GM12878 (cell line): ENCODE data around the gene IL36A. TPM values are rescaled to one million over a fixed set of nuclear protein-coding genes. Genes with fewer than 3 reads are reported as not detected.

Source experiments
- ATAC-seq: fragments of 200-7000 bp; cut with Tn5 transposase; 3 replicates; pipeline ENCODE4 v1.9.1; 2020; ENCODE audit warnings: mild to moderate bottlenecking, moderate library complexity
- BruUV-seq: library from RNA; stranded (reverse); fragments of 400-500 nt; replicated peaks from 2 replicates; lab custom pipeline; 2021; lab: Mats Ljungman, UMichigan
- CTCF ChIA-PET: fragments of 300-600 bp; sonication (Branson Sonifier 250); formaldehyde crosslinking; extraction: SDS; loops from one replicate; lab custom pipeline; 2021; ENCODE audit warnings: inconsistent platforms; lab: Yijun Ruan, JAX
- POLR2A ChIA-PET: fragments of 350-600 bp; formaldehyde crosslinking; extraction: SDS; loops from one replicate; lab custom pipeline; 2021; ENCODE audit warnings: inconsistent platforms; lab: Charles Lee
- RAD21 ChIA-PET: fragments of 300-600 bp; sonication (Branson Sonifier 250); formaldehyde crosslinking; loops from one replicate; lab custom pipeline; 2023; ENCODE audit warnings: antibody characterized with exemption; ENCODE audit not compliant: unreplicated experiment; lab: Charles Lee
- SMC1A ChIA-PET: fragments of 300-600 bp; sonication (Branson Sonifier 250); formaldehyde crosslinking; loops from one replicate; lab custom pipeline; 2023; ENCODE audit not compliant: unreplicated experiment, uncharacterized antibody; lab: Charles Lee
- DNase-seq: peaks from one replicate; pipeline ENCODE4 v3.0.0-alpha.2; 2011; ENCODE audit warnings: low read depth, low spot score
- FAIRE-seq: peaks from 3 replicates; lab custom pipeline; 2011; peaks lifted over from hg19 to GRCh38; lab: Jason Lieb, UNC
- H2AFZ ChIP-seq: 2 replicates; pipeline ENCODE4 v1.6.0; 2011; ENCODE audit warnings: low read depth, low read length, control low read depth; ENCODE audit not compliant: control insufficient read depth
- H3K27ac ChIP-seq: 2 replicates; pipeline ENCODE4 v1.5.1; 2011; ENCODE audit warnings: control low read depth; ENCODE audit not compliant: control insufficient read depth, insufficient read depth
- H3K27me3 ChIP-seq, 2 experiments: replicated peaks in 1 of 2; 2 replicates each; pipeline versions ENCODE4 v1.6.0 to v1.6.1; 2011; ENCODE audit warnings: low read length in 1 of 2; ENCODE audit not compliant: control insufficient read depth in 2 of 2, insufficient read depth in 2 of 2
- H3K36me3 ChIP-seq, 2 experiments: 2 replicates each; pipeline ENCODE4 v1.5.1; 2011; ENCODE audit warnings: low read length in 1 of 2; ENCODE audit not compliant: control insufficient read depth in 2 of 2, insufficient read depth in 2 of 2
- H3K4me1 ChIP-seq: 2 replicates; pipeline ENCODE4 v1.6.1; 2011; ENCODE audit warnings: mild to moderate bottlenecking, low read length, moderate library complexity, mixed read lengths; ENCODE audit not compliant: control insufficient read depth, insufficient read depth
- H3K4me2 ChIP-seq: 2 replicates; pipeline ENCODE4 v1.6.0; 2011; ENCODE audit warnings: control low read depth; ENCODE audit not compliant: control insufficient read depth, insufficient read depth
- H3K4me3 ChIP-seq: fragments of 200-600 bp; sonication (generic); 2 replicates; pipeline ENCODE4 v1.5.1; 2016
- H3K79me2 ChIP-seq: 2 replicates; pipeline ENCODE4 v1.6.0; 2011; ENCODE audit warnings: low read length; ENCODE audit not compliant: control insufficient read depth, insufficient read depth
- H3K9ac ChIP-seq: 2 replicates; pipeline ENCODE4 v1.8.0; 2011; ENCODE audit warnings: low read length, control low read depth, mixed read lengths; ENCODE audit not compliant: control insufficient read depth, insufficient read depth
- H3K9me3 ChIP-seq: replicated peaks from 3 replicates; pipeline ENCODE4 v1.5.1; 2011; ENCODE audit warnings: mild to moderate bottlenecking, low read length; ENCODE audit not compliant: control insufficient read depth, insufficient read depth
- H4K20me1 ChIP-seq: 2 replicates; pipeline ENCODE4 v1.6.0; 2011; ENCODE audit not compliant: control insufficient read depth, insufficient read depth
- CHD1 ChIP-seq: IDR thresholded peaks from 2 replicates; pipeline ENCODE4 v1.6.1; 2012; ENCODE audit warnings: low read depth, low read length, improper control_type of control experiment
- DPF2 ChIP-seq: fragments of 450-650 bp; IDR thresholded peaks from 2 replicates; pipeline ENCODE4 v1.6.1; 2017; ENCODE audit warnings: mild to moderate bottlenecking
- ETV6 ChIP-seq, 2 experiments: fragments of 450-650 bp in 1 of 2; IDR thresholded peaks in 1 of 2; conservative IDR thresholded peaks in 1 of 2; 2 replicates each; pipeline ENCODE4 v1.6.1; 2014; ENCODE audit warnings: antibody characterized with exemption in 1 of 2, borderline replicate concordance in 1 of 2, low read depth in 1 of 2, mild to moderate bottlenecking in 1 of 2, moderate library complexity in 1 of 2
- GABPA ChIP-seq: IDR thresholded peaks from 2 replicates; pipeline ENCODE4 v1.6.1; 2014; ENCODE audit warnings: antibody characterized with exemption, low read depth, mild to moderate bottlenecking, inconsistent platforms
- HDAC2 ChIP-seq: fragments of 200-600 bp; sonication (generic); IDR thresholded peaks from 2 replicates; pipeline ENCODE4 v1.6.1; 2017
- IRF4 ChIP-seq: IDR thresholded peaks from 2 replicates; pipeline ENCODE4 v1.6.1; 2011; ENCODE audit warnings: low read depth, low read length
- KAT2A ChIP-seq: conservative IDR thresholded peaks from 2 replicates; pipeline ENCODE4 v1.6.1; 2011; ENCODE audit warnings: low read depth, low read length; ENCODE audit not compliant: control insufficient read depth
- NFYA ChIP-seq: IDR thresholded peaks from 2 replicates; pipeline ENCODE4 v1.6.1; 2011; ENCODE audit warnings: low read depth, mild to moderate bottlenecking, low read length, improper control_type of control experiment, borderline replicate concordance
- PML ChIP-seq: IDR thresholded peaks from 2 replicates; pipeline ENCODE4 v1.6.1; 2012; ENCODE audit warnings: low read length, inconsistent platforms
- POLR2AphosphoS5 ChIP-seq: IDR thresholded peaks from 2 replicates; pipeline ENCODE4 v1.6.1; 2011; ENCODE audit warnings: mild to moderate bottlenecking, low read length, inconsistent platforms
- POU2F2 ChIP-seq: IDR thresholded peaks from 3 replicates; pipeline ENCODE4 v1.6.1; 2011; ENCODE audit warnings: low read depth, mild to moderate bottlenecking, low read length, borderline replicate concordance
- RAD51 ChIP-seq: fragments of 450-650 bp; IDR thresholded peaks from 2 replicates; pipeline ENCODE4 v1.6.1; 2016; ENCODE audit warnings: moderate library complexity, mild to moderate bottlenecking, inconsistent platforms
- SUZ12 ChIP-seq: fragments of 200-600 bp; sonication (generic); IDR thresholded peaks from one replicate; pipeline ENCODE4 v1.6.1; 2018; ENCODE audit warnings: antibody characterized with exemption, mild to moderate bottlenecking; ENCODE audit not compliant: unreplicated experiment
- TAF1 ChIP-seq: IDR thresholded peaks from 2 replicates; pipeline ENCODE4 v1.6.1; 2011; ENCODE audit warnings: mild to moderate bottlenecking, low read depth, low read length, borderline replicate concordance
- TARDBP ChIP-seq: IDR thresholded peaks from 2 replicates; pipeline ENCODE4 v1.6.1; 2016; ENCODE audit warnings: borderline replicate concordance
- ZNF274 ChIP-seq: IDR thresholded peaks from one replicate; pipeline ENCODE4 v1.8.0; 2011; ENCODE audit not compliant: insufficient read length, insufficient read depth
- WGBS: methylation state at CpG from one replicate; pipeline ENCODE4 v1.1.6; 2016; ENCODE audit warnings: low lambda C conversion rate; ENCODE audit not compliant: insufficient replicate concordance, insufficient coverage; ENCODE audit errors: missing lambda C conversion rate; 5-methylcytosine and 5-hydroxymethylcytosine counted together
- in situ Hi-C: fragments of 300-500 bp; cut with MboI; formaldehyde crosslinking; loops from 9 replicates; pipeline ENCODE4 v1.14.3; 2018; ENCODE audit warnings: mixed read lengths
- intact Hi-C: fragments of 100-400 bp; cut with micrococcal nuclease; formaldehyde crosslinking; loops from one replicate; pipeline ENCODE4 v1.14.2; 2022; ENCODE audit not compliant: unreplicated experiment
- polyA plus RNA-seq, 11 experiments: library from polyadenylated mRNA; depleted of rRNA in 4 of 11; unstranded in 6 of 11; stranded (reverse) in 5 of 11; fragments of >200 nt; fragmentation: Nextera tagmentation in 4 of 11; fragmentation: Illumina TruSeq in 1 of 11; extraction: Ambion mirVana in 4 of 11; extraction: Trizol in 1 of 11; gene quantifications; 1 replicate in 1 of 11; 2 replicates in 10 of 11; pipeline versions ENCODE4 v1.2.1 to v1.2.3, GENCODE V29; 2011 to 2016; ENCODE audit warnings: inconsistent platforms in 2 of 11, missing spikeins in 2 of 11, low read depth in 1 of 11
- total RNA-seq, 4 experiments: library from RNA; depleted of rRNA in 3 of 4; stranded (reverse); fragments of >200 nt in 3 of 4; fragmentation: Illumina TruSeq in 1 of 4; extraction: Trizol in 1 of 4; gene quantifications; 2 replicates each; pipeline versions ENCODE4 v1.2.1 to v1.2.3, GENCODE V29; 2013 to 2021
- TF ChIP-seq, protein P1 (sequence below): fragments of 450-650 bp; IDR thresholded peaks from 2 replicates; pipeline ENCODE4 v1.6.1; 2016; ENCODE audit warnings: mild to moderate bottlenecking
- TF ChIP-seq, protein P2 (sequence below): fragments of 450-650 bp; IDR thresholded peaks from 2 replicates; pipeline ENCODE4 v1.6.1; 2017; ENCODE audit warnings: mild to moderate bottlenecking
- TF ChIP-seq, protein P3 (sequence below), 3 experiments: IDR thresholded peaks in 2 of 3; conservative IDR thresholded peaks in 1 of 3; 2 replicates each; pipeline ENCODE4 v1.5.1; 2011; ENCODE audit warnings: low read depth in 3 of 3, low read length in 3 of 3, mild to moderate bottlenecking in 3 of 3, control low read depth in 2 of 3, moderate library complexity in 2 of 3, inconsistent platforms in 1 of 3, mixed read lengths in 1 of 3; ENCODE audit not compliant: control insufficient read depth in 2 of 3, insufficient read depth in 1 of 3; ENCODE audit errors: extremely low read depth in 1 of 3

IL36A gene
- total and polyA plus RNA-seq, 10 of the 15 experiments (the other 5 are each of a cell fraction or from before 2014, with no cell fraction given) = not detected

DNA sequence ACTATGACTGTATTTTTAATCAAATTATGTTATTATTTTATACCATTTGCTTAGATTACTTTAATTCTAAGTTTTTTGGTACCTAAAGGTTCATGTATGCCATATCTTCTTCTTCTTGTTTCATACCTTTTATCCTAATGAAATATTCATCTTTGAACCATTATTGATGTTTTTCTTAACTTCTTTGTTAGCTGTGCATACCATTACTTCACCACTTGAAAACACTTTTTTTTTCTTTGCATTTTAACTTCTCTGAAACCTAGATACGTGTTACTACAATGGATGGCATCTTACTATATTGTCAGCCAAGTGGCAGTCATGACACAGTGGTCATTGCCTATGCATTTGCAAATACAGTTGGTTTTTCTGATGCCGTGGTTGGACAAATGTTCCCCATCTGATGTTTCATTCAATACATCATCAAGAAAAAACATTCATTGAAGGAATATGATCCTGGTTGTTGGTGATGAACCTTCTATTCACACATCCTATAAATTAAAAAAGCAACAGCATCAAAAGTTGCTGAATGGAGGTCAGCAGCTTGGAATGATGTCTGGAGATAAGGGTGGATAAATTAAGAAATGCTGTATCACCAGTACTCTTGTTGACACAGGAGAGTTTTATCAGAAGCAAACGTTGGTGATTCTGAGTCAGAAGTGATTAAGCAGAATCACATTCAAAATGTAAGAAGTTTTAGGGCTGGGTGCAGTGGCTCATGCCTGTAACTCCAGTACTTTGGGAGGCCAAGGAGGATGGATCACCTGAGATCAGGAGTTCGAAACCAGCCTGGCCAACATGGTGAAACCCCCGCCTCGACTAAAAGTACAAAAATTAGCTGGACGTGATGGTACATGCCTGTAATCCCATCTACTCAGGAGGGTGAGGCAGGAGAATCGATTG is 7.4 kb downstream of the IL36A start:
- TF ChIP-seq, protein P1, sequence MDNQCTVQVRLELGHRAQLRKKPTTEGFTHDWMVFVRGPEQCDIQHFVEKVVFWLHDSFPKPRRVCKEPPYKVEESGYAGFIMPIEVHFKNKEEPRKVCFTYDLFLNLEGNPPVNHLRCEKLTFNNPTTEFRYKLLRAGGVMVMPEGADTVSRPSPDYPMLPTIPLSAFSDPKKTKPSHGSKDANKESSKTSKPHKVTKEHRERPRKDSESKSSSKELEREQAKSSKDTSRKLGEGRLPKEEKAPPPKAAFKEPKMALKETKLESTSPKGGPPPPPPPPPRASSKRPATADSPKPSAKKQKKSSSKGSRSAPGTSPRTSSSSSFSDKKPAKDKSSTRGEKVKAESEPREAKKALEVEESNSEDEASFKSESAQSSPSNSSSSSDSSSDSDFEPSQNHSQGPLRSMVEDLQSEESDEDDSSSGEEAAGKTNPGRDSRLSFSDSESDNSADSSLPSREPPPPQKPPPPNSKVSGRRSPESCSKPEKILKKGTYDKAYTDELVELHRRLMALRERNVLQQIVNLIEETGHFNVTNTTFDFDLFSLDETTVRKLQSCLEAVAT = no peak
- TF ChIP-seq GABPA (no peak), TAF1 (no peak), PML (no peak), TARDBP (no peak), HDAC2 (no peak), SUZ12 (no peak), POLR2AphosphoS5 (no peak), ZNF274 (no peak), NFYA (no peak), DPF2 (no peak), CHD1 (no peak), IRF4 (no peak), ETV6 (conservative IDR thresholded peaks at IDR 0.05 in 1 of 2, IDR thresholded peaks at IDR 0.05 in 1 of 2; ENCODE audit: borderline replicate concordance in 1 of 2, low read depth in 1 of 2) (no peak), POU2F2 (no peak), KAT2A (no peak), RAD51 (no peak)
- TF ChIP-seq, protein P2, sequence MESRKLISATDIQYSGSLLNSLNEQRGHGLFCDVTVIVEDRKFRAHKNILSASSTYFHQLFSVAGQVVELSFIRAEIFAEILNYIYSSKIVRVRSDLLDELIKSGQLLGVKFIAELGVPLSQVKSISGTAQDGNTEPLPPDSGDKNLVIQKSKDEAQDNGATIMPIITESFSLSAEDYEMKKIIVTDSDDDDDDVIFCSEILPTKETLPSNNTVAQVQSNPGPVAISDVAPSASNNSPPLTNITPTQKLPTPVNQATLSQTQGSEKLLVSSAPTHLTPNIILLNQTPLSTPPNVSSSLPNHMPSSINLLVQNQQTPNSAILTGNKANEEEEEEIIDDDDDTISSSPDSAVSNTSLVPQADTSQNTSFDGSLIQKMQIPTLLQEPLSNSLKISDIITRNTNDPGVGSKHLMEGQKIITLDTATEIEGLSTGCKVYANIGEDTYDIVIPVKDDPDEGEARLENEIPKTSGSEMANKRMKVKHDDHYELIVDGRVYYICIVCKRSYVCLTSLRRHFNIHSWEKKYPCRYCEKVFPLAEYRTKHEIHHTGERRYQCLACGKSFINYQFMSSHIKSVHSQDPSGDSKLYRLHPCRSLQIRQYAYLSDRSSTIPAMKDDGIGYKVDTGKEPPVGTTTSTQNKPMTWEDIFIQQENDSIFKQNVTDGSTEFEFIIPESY = no peak
- TF ChIP-seq, protein P3, sequence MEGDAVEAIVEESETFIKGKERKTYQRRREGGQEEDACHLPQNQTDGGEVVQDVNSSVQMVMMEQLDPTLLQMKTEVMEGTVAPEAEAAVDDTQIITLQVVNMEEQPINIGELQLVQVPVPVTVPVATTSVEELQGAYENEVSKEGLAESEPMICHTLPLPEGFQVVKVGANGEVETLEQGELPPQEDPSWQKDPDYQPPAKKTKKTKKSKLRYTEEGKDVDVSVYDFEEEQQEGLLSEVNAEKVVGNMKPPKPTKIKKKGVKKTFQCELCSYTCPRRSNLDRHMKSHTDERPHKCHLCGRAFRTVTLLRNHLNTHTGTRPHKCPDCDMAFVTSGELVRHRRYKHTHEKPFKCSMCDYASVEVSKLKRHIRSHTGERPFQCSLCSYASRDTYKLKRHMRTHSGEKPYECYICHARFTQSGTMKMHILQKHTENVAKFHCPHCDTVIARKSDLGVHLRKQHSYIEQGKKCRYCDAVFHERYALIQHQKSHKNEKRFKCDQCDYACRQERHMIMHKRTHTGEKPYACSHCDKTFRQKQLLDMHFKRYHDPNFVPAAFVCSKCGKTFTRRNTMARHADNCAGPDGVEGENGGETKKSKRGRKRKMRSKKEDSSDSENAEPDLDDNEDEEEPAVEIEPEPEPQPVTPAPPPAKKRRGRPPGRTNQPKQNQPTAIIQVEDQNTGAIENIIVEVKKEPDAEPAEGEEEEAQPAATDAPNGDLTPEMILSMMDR (IDR thresholded peaks at IDR 0.05 in 2 of 3, conservative IDR thresholded peaks at IDR 0.05 in 1 of 3; ENCODE audit: control insufficient read depth in 2 of 3, extremely low read depth in 1 of 3, insufficient read depth in 1 of 3, low read depth in 3 of 3, low read length in 3 of 3) = no peak
- Histone ChIP-seq H3K27me3 (no peaks in the 10 kb centered on the region), H3K9me3 (no peaks in the 10 kb centered on the region), H3K27ac (no peak overlapping the region), H3K79me2 (no peaks in the 10 kb centered on the region), H3K4me3 (no peak overlapping the region), H3K4me2 (no peak overlapping the region), H3K4me1 (no peaks in the 10 kb centered on the region), H4K20me1 (no peaks in the 10 kb centered on the region), H2AFZ (no peak overlapping the region), H3K9ac (no peak overlapping the region), H3K36me3 (no peaks in the 10 kb centered on the region)
- intact Hi-C loops (no loop called here), in situ Hi-C loops (no loop called here)
- ChIA-PET CTCF (no interaction called here), RAD21 (no interaction called here), POLR2A (no interaction called here), SMC1A (no interaction called here)
- ATAC-seq (no peak), DNase-seq (no peak), FAIRE-seq (no peak)
- BruUV-seq = no TSS peak
- 8% methylated on average over 8 of the region's 8 CpGs for WGBS
